Heart left ventricle (tissue), 16 donors: ENCODE results near the gene ASCC1. TPM values are rescaled to one million over a fixed set of nuclear protein-coding genes. Genes with fewer than 3 reads are reported as not detected.

ENCODE experiments used
- ATAC-seq, 4 donors: fragments of 200-7000 bp; cut with Tn5 transposase; one replicate each; pipeline ENCODE4 v1.9.1; 2020 to 2022; ENCODE audit warnings: moderate library complexity in 4 of 4, mild to moderate bottlenecking in 3 of 4, moderate number of reproducible peaks in 1 of 4
- DNase-seq, 5 donors: peaks; one replicate each; pipeline ENCODE4 v3.0.0-alpha.2; 2020
- H3K27ac ChIP-seq, 12 donors: fragments of 200-600 bp; sonication (generic) in 4 of 12; one replicate each; pipeline versions ENCODE4 v1.5.0 to v1.8.0; 2016 to 2022; ENCODE audit warnings: mild to moderate bottlenecking in 2 of 12
- H3K27me3 ChIP-seq, 9 donors: fragments of 200-600 bp; sonication (generic) in 2 of 9; one replicate each; pipeline versions ENCODE4 v1.5.1 to v1.8.0; 2016 to 2022; ENCODE audit warnings: mild to moderate bottlenecking in 3 of 9
- H3K36me3 ChIP-seq, 9 donors: fragments of 200-600 bp; sonication (generic) in 2 of 9; one replicate each; pipeline versions ENCODE4 v1.5.0 to v1.8.0; 2018 to 2022; ENCODE audit warnings: mild to moderate bottlenecking in 2 of 9
- H3K4me1 ChIP-seq, 12 donors: fragments of 200-600 bp; sonication (generic) in 4 of 12; one replicate each; pipeline versions ENCODE4 v1.5.0 to v1.8.0; 2016 to 2022; ENCODE audit warnings: mild to moderate bottlenecking in 3 of 12
- H3K4me3 ChIP-seq, 12 donors: fragments of 200-600 bp; sonication (generic) in 4 of 12; one replicate each; pipeline versions ENCODE4 v1.5.0 to v1.8.0; 2017 to 2022; ENCODE audit warnings: mild to moderate bottlenecking in 9 of 12, moderate library complexity in 4 of 12
- H3K9me3 ChIP-seq, 12 donors: fragments of 200-600 bp; sonication (generic) in 4 of 12; one replicate each; pipeline versions ENCODE4 v1.5.0 to v1.8.0; 2016 to 2022; ENCODE audit warnings: mild to moderate bottlenecking in 1 of 12
- POLR2A ChIP-seq, 2 donors: fragments of 450-650 bp; IDR thresholded peaks; one replicate each; pipeline ENCODE4 v1.6.1; 2017; ENCODE audit warnings: antibody characterized with exemption in 2 of 2, mild to moderate bottlenecking in 2 of 2, moderate library complexity in 2 of 2
- WGBS, 4 donors: extraction: QIAGEN DNeasy Blood & Tissue Kit in 2 of 4; methylation state at CpG; one replicate each; pipeline versions ENCODE4 v1.1.5 to v1.1.7; 2013 to 2018; 5-methylcytosine and 5-hydroxymethylcytosine counted together
- intact Hi-C, 10 donors: fragments of 100-400 bp; cut with DNase I; formaldehyde crosslinking; loops; one replicate each; pipeline versions ENCODE4 v1.11.1 to v1.14.2; 2022
- polyA plus RNA-seq, 2 donors: library from polyadenylated mRNA; stranded (reverse); fragments of 200-250 nt; gene quantifications; one replicate each; pipeline ENCODE4 v1.2.3, GENCODE V29; 2013
- total RNA-seq, 9 donors: library from RNA; depleted of rRNA in 2 of 9; stranded (reverse); fragments of >200 nt in 2 of 9; fragmentation: NEBNext Ultra II Directional in 3 of 9; extraction: Animal tissue kit (Norgen Biotek cat#: 25700) in 3 of 9; gene quantifications; one replicate each; pipeline versions ENCODE4 v1.1.0 to v1.2.4, GENCODE V29; 2016 to 2023
- TF ChIP-seq, protein P1 (sequence below), 12 donors: fragments of 200-600 bp; sonication (generic) in 4 of 12; IDR thresholded peaks; one replicate each; pipeline versions ENCODE4 v1.5.0 to v1.8.0; 2018 to 2022; ENCODE audit warnings: antibody characterized with exemption in 12 of 12, mild to moderate bottlenecking in 5 of 12
- donor health status: ischemic (EF 13 %, LVEDD 7.1; RV severe dilation, severe dysfunction).
- donor health status: healthy with polysubstance abuse.
- donor health status: DM: no; HTN: yes; CAD: no.
- donor health status: DM: no; HTN: no; CAD: no.
- donor health status: ischemic (EF 25% LVEDD 6.9; RV normal size, moderate dysfunction).
- donor health status: ischemic (EF 25% LVEDD 5.7; RV mildly dilated, moderate dysfunction).
- donor health status: healthy.
- donor health status: DM: yes; HTN: yes; CAD: no.
- donor health status: ischemic (EF 35%, LVEDD 5.7; RV mildly dilated, moderate dysfunction).
- donor health status: nonischemic (EF 11% LVEDD 7.7; RV severe dilation, severe dysfunction).
- donor health status: DM: yes; HTN: yes; CAD: no.
- donor health status: PGD.
- donor health status: ischemic (EF 29% LVEDD 5.4; RV normal size, mild dysfunction).
- donor health status: nonischemic (EF 23%, LVEDD 6.1; RV moderate dilation, normal function).

ASCC1 gene
- total and polyA plus RNA-seq, 11 donors = 12.0 to 49.6 (median 35.3) TPM

DNA sequence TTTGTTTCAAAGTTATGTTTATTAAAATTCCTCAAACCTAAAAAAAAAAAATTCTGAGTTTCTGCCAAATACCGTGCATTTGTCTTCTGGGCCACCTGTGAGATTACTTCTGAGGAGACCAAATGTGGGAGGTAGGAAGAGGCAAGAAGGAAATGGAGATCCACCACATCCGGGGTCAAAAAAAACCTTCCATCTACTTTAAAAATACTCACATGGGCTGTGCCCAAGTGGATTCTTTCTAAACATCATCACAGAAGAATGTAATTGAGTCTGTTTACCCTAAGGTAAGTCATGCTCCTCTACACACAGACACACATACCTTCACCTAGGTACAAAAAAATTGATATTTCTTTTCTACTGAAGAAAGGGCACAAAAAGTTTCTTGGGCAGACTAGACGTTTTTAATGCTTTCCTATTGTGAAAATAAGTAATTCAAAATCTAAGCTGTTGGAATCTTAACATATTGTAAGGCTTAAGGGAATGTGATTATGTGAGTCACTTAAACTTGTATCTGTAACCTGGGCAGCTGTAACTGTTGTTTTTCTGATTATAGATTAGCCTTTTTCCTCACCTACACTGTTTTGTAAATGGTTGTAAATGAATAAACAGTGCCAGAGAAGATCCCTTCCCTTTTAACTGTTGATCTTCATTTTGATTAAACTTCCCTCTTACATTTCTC is 108.6 kb downstream of the ASCC1 start:
- Histone ChIP-seq H3K36me3 (peaks cover 0 to 12% (median 3%) of the 10 kb centered on the region in 9 donors), H3K4me3 (no peak overlapping the region), H3K27ac (peak overlapping the region in 3 of 12 donors; percentile 2 to 71 (median 57)), H3K27me3 (no peaks in the 10 kb centered on the region), H3K4me1 (peaks cover 0 to 45% (median 25%) of the 10 kb centered on the region in 12 donors), H3K9me3 (no peaks in the 10 kb centered on the region)
- TF ChIP-seq, protein P1, sequence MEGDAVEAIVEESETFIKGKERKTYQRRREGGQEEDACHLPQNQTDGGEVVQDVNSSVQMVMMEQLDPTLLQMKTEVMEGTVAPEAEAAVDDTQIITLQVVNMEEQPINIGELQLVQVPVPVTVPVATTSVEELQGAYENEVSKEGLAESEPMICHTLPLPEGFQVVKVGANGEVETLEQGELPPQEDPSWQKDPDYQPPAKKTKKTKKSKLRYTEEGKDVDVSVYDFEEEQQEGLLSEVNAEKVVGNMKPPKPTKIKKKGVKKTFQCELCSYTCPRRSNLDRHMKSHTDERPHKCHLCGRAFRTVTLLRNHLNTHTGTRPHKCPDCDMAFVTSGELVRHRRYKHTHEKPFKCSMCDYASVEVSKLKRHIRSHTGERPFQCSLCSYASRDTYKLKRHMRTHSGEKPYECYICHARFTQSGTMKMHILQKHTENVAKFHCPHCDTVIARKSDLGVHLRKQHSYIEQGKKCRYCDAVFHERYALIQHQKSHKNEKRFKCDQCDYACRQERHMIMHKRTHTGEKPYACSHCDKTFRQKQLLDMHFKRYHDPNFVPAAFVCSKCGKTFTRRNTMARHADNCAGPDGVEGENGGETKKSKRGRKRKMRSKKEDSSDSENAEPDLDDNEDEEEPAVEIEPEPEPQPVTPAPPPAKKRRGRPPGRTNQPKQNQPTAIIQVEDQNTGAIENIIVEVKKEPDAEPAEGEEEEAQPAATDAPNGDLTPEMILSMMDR (IDR thresholded peaks at IDR 0.05) = no peak
- TF ChIP-seq POLR2A (IDR thresholded peaks at IDR 0.05) = no peak
- intact Hi-C loops = loop anchor here in 2 of 10 donors (5.0 kb wide), 1 partner anchor 50 kb away; no protein-coding TSS in a partner anchor
- no peak for ATAC-seq
- DNase-seq = no peak
- WGBS, 4 donors = 40 to 49% (median 49%) methylated on average over 3 of the region's 3 CpGs

GRCh38 chr10:72106896-72107295 is 109.2 kb downstream of the ASCC1 start:
- 83 to 92% (median 88%) methylated on average over 2 of the region's 2 CpGs for WGBS, 4 donors
- H3K9me3 ChIP-seq = no peaks in the 10 kb centered on the region
- intact Hi-C loops = loop anchor here in 2 of 10 donors (5.0 kb wide), 1 partner anchor 50 kb away; no protein-coding TSS in a partner anchor
- H3K27me3 ChIP-seq = no peaks in the 10 kb centered on the region
- peaks cover 0 to 18% (median 9%) of the 10 kb centered on the region in 9 donors for H3K36me3 ChIP-seq
- TF ChIP-seq, protein P1 (IDR thresholded peaks at IDR 0.05) = no peak
- no peak for TF ChIP-seq POLR2A (IDR thresholded peaks at IDR 0.05)
- peaks cover 0 to 45% (median 25%) of the 10 kb centered on the region in 12 donors for H3K4me1 ChIP-seq
- DNase-seq = no peak
- ATAC-seq = no peak
- no peak overlapping the region for H3K4me3 ChIP-seq
- peak overlapping the region in 5 of 12 donors; percentile 23 to 69 (median 59) for H3K27ac ChIP-seq

GRCh38 chr10:72106154-72106849 is 109.8 kb downstream of the ASCC1 start:
- Histone ChIP-seq H3K36me3 (peaks cover 0 to 24% (median 14%) of the 10 kb centered on the region in 9 donors), H3K27ac (peak overlapping the region in 9 of 12 donors; percentile 46 to 69 (median 59)), H3K27me3 (no peaks in the 10 kb centered on the region), H3K9me3 (no peaks in the 10 kb centered on the region), H3K4me1 (peaks cover 0 to 45% (median 25%) of the 10 kb centered on the region in 12 donors), H3K4me3 (no peak overlapping the region)
- TF ChIP-seq, protein P1 (IDR thresholded peaks at IDR 0.05) = no peak
- no peak for TF ChIP-seq POLR2A (IDR thresholded peaks at IDR 0.05)
- DNase-seq = no peak
- 69 to 76% (median 74%) methylated on average over 2 of the region's 2 CpGs for WGBS, 4 donors
- intact Hi-C loops = loop anchor here in 2 of 10 donors (5.0 kb wide), 1 partner anchor 49 kb away; no protein-coding TSS in a partner anchor
- ATAC-seq = no peak

GRCh38 chr10:72105710-72106109 is 110.4 kb downstream of the ASCC1 start:
- H3K4me1 ChIP-seq = peaks cover 0 to 43% (median 25%) of the 10 kb centered on the region in 12 donors
- intact Hi-C loops = loop anchor here in 2 of 10 donors (5.0 kb wide), 1 partner anchor 48 kb away; no protein-coding TSS in a partner anchor
- peak in 3 of 4 donors; percentile 27 to 38 (median 33) for ATAC-seq

More at GRCh38 chr10:72105710-72106109, 110.4 kb downstream of the ASCC1 start:
- 61 to 77% (median 68%) methylated on average over 5 of the region's 5 CpGs for WGBS, 4 donors
- DNase-seq = no peak
- H3K4me3 ChIP-seq = no peak overlapping the region
- no peak for TF ChIP-seq POLR2A (IDR thresholded peaks at IDR 0.05)
- TF ChIP-seq, protein P1 (IDR thresholded peaks at IDR 0.05) = no peak
- peaks cover 0 to 30% (median 19%) of the 10 kb centered on the region in 9 donors for H3K36me3 ChIP-seq
- no peaks in the 10 kb centered on the region for H3K27me3 ChIP-seq
- H3K27ac ChIP-seq = peak overlapping the region in 10 of 12 donors; percentile 46 to 69 (median 58)
- H3K9me3 ChIP-seq = no peaks in the 10 kb centered on the region
